ENCODE data around the gene ALDH1L1.

ALDH1L1 gene

GRCh38 chr3:126126286-126126685, 54.1 kb downstream of the ALDH1L1 start:
- Histone ChIP-seq H3K9me3 (ENCODE audit: insufficient read depth, low read length) (no peaks in the 10 kb centered on the region), H3K27me3 (ENCODE audit: low read length) (no peaks in the 10 kb centered on the region), H3K4me2 (ENCODE audit: low read depth, low read length, poor library complexity, severe bottlenecking) (no peak overlapping the region), H3K9ac (ENCODE audit: low read length) (no peak overlapping the region), H3K79me2 (ENCODE audit: insufficient read depth, low read length) (no peaks in the 10 kb centered on the region), H3F3A (ENCODE audit: insufficient read depth) (no peaks in the 10 kb centered on the region), H3K4me3 (ENCODE audit: insufficient read depth, low read length, poor library complexity, severe bottlenecking) (no peak overlapping the region), H2AFZ (ENCODE audit: low read depth, low read length, severe bottlenecking) (no peak overlapping the region), H3K27ac (ENCODE audit: low read depth, low read length) (no peak overlapping the region), H3K36me3 (ENCODE audit: low read length) (no peaks in the 10 kb centered on the region), H4K20me1 (ENCODE audit: low read depth, low read length) (no peaks in the 10 kb centered on the region), H3K9me2 (replicated peaks; ENCODE audit: insufficient read depth, low read length) (no peaks in the 10 kb centered on the region)
- no peak for TF ChIP-seq CTCF (IDR thresholded peaks at IDR 0.05; ENCODE audit: insufficient read depth, low read length, poor library complexity, severe bottlenecking)
- no peak for TF ChIP-seq EZH2phosphoT487 (conservative IDR thresholded peaks at IDR 0.05; ENCODE audit: low read length)

- no peak overlapping the region for H3K9ac ChIP-seq (ENCODE audit: low read length)
- TF ChIP-seq EZH2phosphoT487 (conservative IDR thresholded peaks at IDR 0.05; ENCODE audit: low read length) (no peak), CTCF (IDR thresholded peaks at IDR 0.05; ENCODE audit: insufficient read depth, low read length, poor library complexity, severe bottlenecking) (no peak)
- no peaks in the 10 kb centered on the region for H3K36me3 ChIP-seq (ENCODE audit: low read length)
- no peaks in the 10 kb centered on the region for H4K20me1 ChIP-seq (ENCODE audit: low read depth, low read length)
- no peaks in the 10 kb centered on the region for H3F3A ChIP-seq (ENCODE audit: insufficient read depth)
- H3K9me2 ChIP-seq (replicated peaks; ENCODE audit: insufficient read depth, low read length): no peaks in the 10 kb centered on the region
- H3K27ac ChIP-seq (ENCODE audit: low read depth, low read length): no peak overlapping the region
- no peaks in the 10 kb centered on the region for H3K27me3 ChIP-seq (ENCODE audit: low read length)
- no peak overlapping the region for H3K4me2 ChIP-seq (ENCODE audit: low read depth, low read length, poor library complexity, severe bottlenecking)
- no peak overlapping the region for H2AFZ ChIP-seq (ENCODE audit: low read depth, low read length, severe bottlenecking)
- no peaks in the 10 kb centered on the region for H3K9me3 ChIP-seq (ENCODE audit: insufficient read depth, low read length)
- no peak overlapping the region for H3K4me3 ChIP-seq (ENCODE audit: insufficient read depth, low read length, poor library complexity, severe bottlenecking)
- no peaks in the 10 kb centered on the region for H3K79me2 ChIP-seq (ENCODE audit: insufficient read depth, low read length)
These were observed 54.6 kb downstream of the ALDH1L1 start for GRCh38 chr3:126125781-126126251.

GRCh38 chr3:126125341-126125740, 55.0 kb downstream of the ALDH1L1 start:
- TF ChIP-seq EZH2phosphoT487 (conservative IDR thresholded peaks at IDR 0.05; ENCODE audit: low read length) (no peak), CTCF (IDR thresholded peaks at IDR 0.05; ENCODE audit: insufficient read depth, low read length, poor library complexity, severe bottlenecking) (no peak)
- H3K27me3 ChIP-seq (ENCODE audit: low read length): no peaks in the 10 kb centered on the region
- no peaks in the 10 kb centered on the region for H3K79me2 ChIP-seq (ENCODE audit: insufficient read depth, low read length)
- no peak overlapping the region for H3K27ac ChIP-seq (ENCODE audit: low read depth, low read length)
- no peak overlapping the region for H3K9ac ChIP-seq (ENCODE audit: low read length)
- no peaks in the 10 kb centered on the region for H3F3A ChIP-seq (ENCODE audit: insufficient read depth)
- H3K36me3 ChIP-seq (ENCODE audit: low read length): no peaks in the 10 kb centered on the region
- H4K20me1 ChIP-seq (ENCODE audit: low read depth, low read length): no peaks in the 10 kb centered on the region
- H3K9me3 ChIP-seq (ENCODE audit: insufficient read depth, low read length): no peaks in the 10 kb centered on the region
- no peak overlapping the region for H3K4me2 ChIP-seq (ENCODE audit: low read depth, low read length, poor library complexity, severe bottlenecking)
- H3K9me2 ChIP-seq (replicated peaks; ENCODE audit: insufficient read depth, low read length): no peaks in the 10 kb centered on the region
- no peak overlapping the region for H3K4me3 ChIP-seq (ENCODE audit: insufficient read depth, low read length, poor library complexity, severe bottlenecking)
- H2AFZ ChIP-seq (ENCODE audit: low read depth, low read length, severe bottlenecking): no peak overlapping the region

All from SU-DHL-6 (cell line).